ENCODE data around the gene ANGPTL8. TPM values are rescaled to one million over a fixed set of nuclear protein-coding genes. Genes with fewer than 3 reads are reported as not detected.

ANGPTL8 gene
- total RNA-seq, 2 experiments from 2014 or later, result not detected

GRCh38 chr19:11208561-11209471, 30.6 kb upstream of the ANGPTL8 start:
- ATAC-seq (ENCODE audit: poor library complexity) (no peak), DNase-seq (no peak)
- H3K4me1 Mint-ChIP-seq (ENCODE audit: low read depth), result no peaks in the 10 kb centered on the region
- no peaks in the 10 kb centered on the region for H3K36me3 ChIP-seq (ENCODE audit: insufficient read depth, low read length)
- ChIA-PET CTCF (no interaction called here), POLR2A (no interaction called here)
- peaks cover 0 to 3% of the 10 kb centered on the region in 2 experiments for H3K27me3 ChIP-seq (ENCODE audit: control insufficient read depth in 1 of 2, insufficient read depth in 2 of 2, low read length in 2 of 2)
- H3K9me3 Mint-ChIP-seq, result no peaks in the 10 kb centered on the region
- H3K27ac ChIP-seq (ENCODE audit: low read depth in 1 of 2, low read length in 2 of 2), result no peak overlapping the region
- intact Hi-C loops (cut with DNase I, micrococcal nuclease), result no loop called here
- no peaks in the 10 kb centered on the region for H3K9me3 ChIP-seq (ENCODE audit: control insufficient read depth in 1 of 2, insufficient read depth in 1 of 2, low read length in 2 of 2)
- H3K27ac Mint-ChIP-seq, result no peak overlapping the region
- H3K4me1 ChIP-seq (ENCODE audit: insufficient read depth, low read length), result no peaks in the 10 kb centered on the region
- no peak overlapping the region for H3K4me3 Mint-ChIP-seq
- no peak overlapping the region for H3K4me3 ChIP-seq (ENCODE audit: low read length)
- TF ChIP-seq, protein P1, sequence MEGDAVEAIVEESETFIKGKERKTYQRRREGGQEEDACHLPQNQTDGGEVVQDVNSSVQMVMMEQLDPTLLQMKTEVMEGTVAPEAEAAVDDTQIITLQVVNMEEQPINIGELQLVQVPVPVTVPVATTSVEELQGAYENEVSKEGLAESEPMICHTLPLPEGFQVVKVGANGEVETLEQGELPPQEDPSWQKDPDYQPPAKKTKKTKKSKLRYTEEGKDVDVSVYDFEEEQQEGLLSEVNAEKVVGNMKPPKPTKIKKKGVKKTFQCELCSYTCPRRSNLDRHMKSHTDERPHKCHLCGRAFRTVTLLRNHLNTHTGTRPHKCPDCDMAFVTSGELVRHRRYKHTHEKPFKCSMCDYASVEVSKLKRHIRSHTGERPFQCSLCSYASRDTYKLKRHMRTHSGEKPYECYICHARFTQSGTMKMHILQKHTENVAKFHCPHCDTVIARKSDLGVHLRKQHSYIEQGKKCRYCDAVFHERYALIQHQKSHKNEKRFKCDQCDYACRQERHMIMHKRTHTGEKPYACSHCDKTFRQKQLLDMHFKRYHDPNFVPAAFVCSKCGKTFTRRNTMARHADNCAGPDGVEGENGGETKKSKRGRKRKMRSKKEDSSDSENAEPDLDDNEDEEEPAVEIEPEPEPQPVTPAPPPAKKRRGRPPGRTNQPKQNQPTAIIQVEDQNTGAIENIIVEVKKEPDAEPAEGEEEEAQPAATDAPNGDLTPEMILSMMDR (IDR thresholded peaks at IDR 0.05), result no peak
- no peaks in the 10 kb centered on the region for H3K36me3 Mint-ChIP-seq (ENCODE audit: low read depth)
- H3K27me3 Mint-ChIP-seq, result peaks cover 12% of the 10 kb centered on the region

GRCh38 chr19:11209839-11210655, 29.4 kb upstream of the ANGPTL8 start:
- no peaks in the 10 kb centered on the region for H3K4me1 Mint-ChIP-seq (ENCODE audit: low read depth)

GRCh38 chr19:11210656-11210928, 28.8 kb upstream of the ANGPTL8 start:
- no peaks in the 10 kb centered on the region for H3K27me3 Mint-ChIP-seq
- POLR2A ChIA-PET, result no interaction called here
- ATAC-seq (ENCODE audit: poor library complexity) (no peak), DNase-seq (no peak)
- H3K9me3 Mint-ChIP-seq, result no peaks in the 10 kb centered on the region
- TF ChIP-seq, protein P1 (IDR thresholded peaks at IDR 0.05), result no peak
- H3K36me3 Mint-ChIP-seq (ENCODE audit: low read depth), result no peaks in the 10 kb centered on the region
- no peaks in the 10 kb centered on the region for H3K4me1 Mint-ChIP-seq (ENCODE audit: low read depth)
- CTCF ChIA-PET, result no interaction called here
- intact Hi-C loops (cut with DNase I, micrococcal nuclease), result no loop called here
- H3K27me3 ChIP-seq (ENCODE audit: control insufficient read depth in 1 of 2, insufficient read depth in 2 of 2, low read length in 2 of 2), result peaks cover 0 to 3% of the 10 kb centered on the region in 2 experiments
- H3K27ac ChIP-seq (ENCODE audit: low read depth in 1 of 2, low read length in 2 of 2), result no peak overlapping the region
- H3K36me3 ChIP-seq (ENCODE audit: insufficient read depth, low read length), result no peaks in the 10 kb centered on the region
- H3K4me3 Mint-ChIP-seq, result no peak overlapping the region
- H3K4me3 ChIP-seq (ENCODE audit: low read length), result no peak overlapping the region
- H3K27ac Mint-ChIP-seq, result no peak overlapping the region
- no peaks in the 10 kb centered on the region for H3K4me1 ChIP-seq (ENCODE audit: insufficient read depth, low read length)
- no peaks in the 10 kb centered on the region for H3K9me3 ChIP-seq (ENCODE audit: control insufficient read depth in 1 of 2, insufficient read depth in 1 of 2, low read length in 2 of 2)

More at GRCh38 chr19:11209839-11210655, 29.4 kb upstream of the ANGPTL8 start:
- peaks cover 0 to 3% of the 10 kb centered on the region in 2 experiments for H3K27me3 ChIP-seq (ENCODE audit: control insufficient read depth in 1 of 2, insufficient read depth in 2 of 2, low read length in 2 of 2)
- ATAC-seq (ENCODE audit: poor library complexity) (no peak), DNase-seq (no peak)
- TF ChIP-seq, protein P1 (IDR thresholded peaks at IDR 0.05), result no peak
- ChIA-PET CTCF (no interaction called here), POLR2A (no interaction called here)
- H3K27ac ChIP-seq (ENCODE audit: low read depth in 1 of 2, low read length in 2 of 2), result no peak overlapping the region
- H3K4me1 ChIP-seq (ENCODE audit: insufficient read depth, low read length), result no peaks in the 10 kb centered on the region
- Mint-ChIP-seq H3K36me3 (ENCODE audit: low read depth) (no peaks in the 10 kb centered on the region), H3K27ac (no peak overlapping the region), H3K4me3 (no peak overlapping the region), H3K9me3 (no peaks in the 10 kb centered on the region), H3K27me3 (peaks cover under 1% of the 10 kb centered on the region)
- no peak overlapping the region for H3K4me3 ChIP-seq (ENCODE audit: low read length)
- no peaks in the 10 kb centered on the region for H3K9me3 ChIP-seq (ENCODE audit: control insufficient read depth in 1 of 2, insufficient read depth in 1 of 2, low read length in 2 of 2)
- H3K36me3 ChIP-seq (ENCODE audit: insufficient read depth, low read length), result no peaks in the 10 kb centered on the region
- intact Hi-C loops (cut with DNase I, micrococcal nuclease), result no loop called here

All from CD4-positive, alpha-beta T cell (primary cell).